HS-5 (cell line): ENCODE measurements around the gene DISC1.

Experiments used
- DNase-seq: peaks from one replicate; pipeline ENCODE4 v3.0.0-alpha.2; 2012; ENCODE audit warnings: low read depth

The DISC1 gene

GRCh38 chr1:231817801-231818200 is 191.2 kb downstream of the DISC1 start:
- DNase-seq: no peak

GRCh38 chr1:231818337-231818736 is 191.7 kb downstream of the DISC1 start:
- no peak for DNase-seq

- DNase-seq: no peak
Observed at GRCh38 chr1:231821281-231821680, 194.7 kb downstream of the DISC1 start.

GRCh38 chr1:231822041-231822440 is 195.5 kb downstream of the DISC1 start:
- DNase-seq: no peak

- no peak for DNase-seq
Observed at GRCh38 chr1:231826566-231826965, 200.0 kb downstream of the DISC1 start.

GRCh38 chr1:231827337-231828105 is 200.9 kb downstream of the DISC1 start:
- peak; percentile 84 for DNase-seq

DNA sequence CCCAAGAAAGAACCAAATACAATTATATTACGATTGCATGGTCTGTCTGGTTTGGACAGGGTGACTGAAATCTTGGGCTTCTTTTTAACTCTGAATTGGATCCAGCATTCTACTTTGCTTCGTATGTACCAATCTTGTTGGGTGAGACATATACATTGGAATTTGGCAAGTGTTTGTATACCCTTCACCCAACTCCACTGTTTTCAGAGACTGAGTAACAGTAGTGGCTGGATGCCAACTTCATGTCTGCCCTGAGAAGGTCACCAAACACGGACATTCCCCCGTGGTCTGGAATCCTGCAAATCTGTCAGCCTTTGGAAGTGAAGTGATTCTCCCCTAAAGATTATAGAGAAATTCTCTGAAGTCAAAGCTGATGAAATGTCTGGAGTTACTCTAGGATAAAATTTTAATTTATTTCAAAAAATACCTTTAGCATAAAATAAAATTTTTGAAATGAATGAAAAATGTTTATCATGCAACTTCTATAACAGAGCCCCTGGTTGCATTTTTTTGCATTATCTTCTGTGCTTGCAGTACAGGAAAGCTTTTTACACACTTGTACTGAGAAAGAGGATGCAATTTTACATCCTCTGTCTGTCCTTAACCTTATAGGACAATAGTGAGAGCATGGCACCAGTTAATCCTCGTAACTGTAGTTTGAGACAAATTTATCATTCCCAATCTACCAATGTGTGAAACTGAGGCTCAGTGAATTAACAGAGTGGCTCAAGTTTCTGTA is 201.8 kb downstream of the DISC1 start:
- peak; percentile 98 for DNase-seq

- no peak for DNase-seq
Observed at GRCh38 chr1:231829332-231829731, 202.7 kb downstream of the DISC1 start.

GRCh38 chr1:231836227-231836893 is 209.8 kb downstream of the DISC1 start:
- no peak for DNase-seq

GRCh38 chr1:231838521-231838920 is 211.9 kb downstream of the DISC1 start:
- no peak for DNase-seq

GRCh38 chr1:231839999-231840398 is 213.4 kb downstream of the DISC1 start:
- no peak for DNase-seq

- DNase-seq: no peak
Observed at GRCh38 chr1:231841616-231842344, 215.2 kb downstream of the DISC1 start.

DNA sequence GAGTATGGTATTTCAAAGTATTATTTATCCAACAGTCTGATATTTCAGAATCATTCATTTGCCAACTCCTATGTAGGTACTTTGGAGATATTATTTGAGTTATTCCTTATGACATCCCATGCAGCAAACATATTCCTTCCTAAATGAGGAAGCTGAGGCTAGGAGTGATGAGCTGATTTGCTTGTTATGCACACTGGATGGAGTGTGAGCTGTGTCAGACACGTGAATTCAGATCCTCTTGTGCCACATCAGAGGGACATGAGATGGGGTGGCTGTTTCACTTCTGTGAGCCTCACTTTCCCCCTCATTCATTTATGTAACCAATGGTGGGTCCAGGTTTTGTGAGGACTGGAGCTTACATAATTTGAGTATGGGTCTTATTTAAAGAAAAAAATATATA is 215.9 kb downstream of the DISC1 start:
- DNase-seq: no peak

DNA sequence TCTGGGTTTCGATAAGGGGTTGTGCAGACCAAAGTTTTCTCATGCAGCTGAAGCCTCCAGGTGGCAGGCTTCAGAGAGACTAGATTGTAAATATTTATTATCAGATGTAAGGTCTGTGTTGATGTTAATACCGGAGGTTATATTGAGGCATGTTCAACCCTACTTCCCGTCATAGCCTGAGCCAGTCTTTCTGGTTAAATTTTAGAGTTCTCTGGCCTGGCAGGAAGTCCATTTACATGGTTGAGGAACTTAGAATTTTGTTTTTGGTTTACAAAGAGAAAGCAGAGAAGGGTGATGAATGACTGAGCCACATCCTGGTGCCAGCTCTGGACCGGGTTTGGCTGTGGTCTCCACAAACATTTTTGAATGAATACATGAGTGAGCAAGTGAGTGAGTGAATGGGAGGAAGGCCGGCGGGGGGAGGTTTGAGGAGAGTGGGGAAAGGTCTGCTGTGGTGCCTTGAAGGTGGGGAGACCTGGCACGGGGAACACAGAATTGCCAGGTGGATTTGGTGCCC is 218.5 kb downstream of the DISC1 start:
- no peak for DNase-seq

- no peak for DNase-seq
Observed at GRCh38 chr1:231847612-231848397, 221.2 kb downstream of the DISC1 start.

GRCh38 chr1:231849981-231850380 is 223.4 kb downstream of the DISC1 start:
- no peak for DNase-seq

- DNase-seq: no peak
Observed at GRCh38 chr1:231850786-231851185, 224.2 kb downstream of the DISC1 start.

GRCh38 chr1:231853588-231854207 is 227.1 kb downstream of the DISC1 start:
- no peak for DNase-seq

DNA sequence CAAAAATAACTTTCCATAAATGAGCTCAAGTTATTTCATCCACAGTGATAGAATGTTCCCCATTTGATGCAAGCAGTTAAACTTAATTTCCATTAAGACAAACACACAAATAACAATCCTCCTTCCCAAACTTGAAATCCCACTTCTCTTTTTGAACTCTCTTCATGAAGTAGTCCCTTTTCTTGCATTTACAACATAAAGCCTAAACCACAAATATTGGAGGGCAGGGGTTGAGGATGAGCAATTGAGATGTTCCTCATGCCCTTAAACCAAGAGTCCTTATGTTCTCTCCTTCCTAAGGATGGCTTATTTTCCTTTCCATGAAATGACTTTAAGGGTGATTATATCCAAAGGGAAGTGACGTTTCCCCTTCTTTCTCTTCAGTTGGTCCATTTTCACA is 228.8 kb downstream of the DISC1 start:
- no peak for DNase-seq

- no peak for DNase-seq
Observed at GRCh38 chr1:231855926-231856325, 229.3 kb downstream of the DISC1 start.

DNA sequence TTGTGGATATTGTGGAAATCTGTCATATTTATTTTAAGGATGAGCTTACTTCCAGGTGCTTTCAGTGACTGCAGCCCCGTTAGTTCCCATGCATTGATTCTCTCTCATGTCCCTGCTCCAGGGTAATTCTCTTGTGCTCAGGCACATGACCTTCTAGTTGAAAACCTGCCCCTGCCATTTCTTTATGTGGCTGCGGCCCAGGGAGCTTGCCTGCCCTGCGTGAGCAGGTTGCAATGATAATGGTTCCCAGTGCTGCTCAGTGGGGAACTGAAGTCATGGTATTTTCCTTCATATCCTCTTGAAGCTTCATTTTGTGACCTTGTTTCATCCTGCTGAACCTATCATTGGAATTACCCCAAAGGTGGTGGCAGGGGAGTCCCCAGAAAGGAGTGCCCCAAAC is 229.8 kb downstream of the DISC1 start:
- DNase-seq: no peak
